Measurements from ENCODE around the gene SCNN1A.

Gene SCNN1A

GRCh38 chr12:6375269-6376078, at the start of gene SCNN1A:
Gene SCNN1A, minus strand, starts transcription at chr12:6375563. Its CDS starts 780 bp downstream, at chr12:6374783.
- H3K4me3 ChIP-seq (ENCODE audit: low read depth, low read length) = peak within 1 kb of the TSS; percentile 58
- peak; percentile 86 for DNase-seq (ENCODE audit: low read depth)
- TF ChIP-seq CTCF (IDR thresholded peaks at IDR 0.05; ENCODE audit: control insufficient read depth, extremely low read depth, insufficient read depth) = no peak

GRCh38 chr12:6424866-6425265, 49.5 kb upstream of the SCNN1A start:
- TF ChIP-seq CTCF (IDR thresholded peaks at IDR 0.05; ENCODE audit: control insufficient read depth, extremely low read depth, insufficient read depth) = no peak
- H3K4me3 ChIP-seq (ENCODE audit: low read depth, low read length) = no peak overlapping the region
- DNase-seq (ENCODE audit: low read depth) = no peak

GRCh38 chr12:6424008-6424347, 48.6 kb upstream of the SCNN1A start:
- TF ChIP-seq CTCF (IDR thresholded peaks at IDR 0.05; ENCODE audit: control insufficient read depth, extremely low read depth, insufficient read depth) = no peak
- no peak for DNase-seq (ENCODE audit: low read depth)
- H3K4me3 ChIP-seq (ENCODE audit: low read depth, low read length) = no peak overlapping the region

- H3K4me3 ChIP-seq (ENCODE audit: low read depth, low read length) = no peak overlapping the region
- peak; percentile 83 for DNase-seq (ENCODE audit: low read depth)
- peak; percentile 92 for TF ChIP-seq CTCF (IDR thresholded peaks at IDR 0.05; ENCODE audit: control insufficient read depth, extremely low read depth, insufficient read depth)
Observed at GRCh38 chr12:6423267-6424007, 48.1 kb upstream of the SCNN1A start.

GRCh38 chr12:6420364-6420763, 45.0 kb upstream of the SCNN1A start:
- no peak for TF ChIP-seq CTCF (IDR thresholded peaks at IDR 0.05; ENCODE audit: control insufficient read depth, extremely low read depth, insufficient read depth)
- H3K4me3 ChIP-seq (ENCODE audit: low read depth, low read length) = no peak overlapping the region
- no peak for DNase-seq (ENCODE audit: low read depth)

- no peak for DNase-seq (ENCODE audit: low read depth)
Observed at GRCh38 chr12:6418796-6419195, 43.4 kb upstream of the SCNN1A start.

More at GRCh38 chr12:6418796-6419195, 43.4 kb upstream of the SCNN1A start:
- no peak overlapping the region for H3K4me3 ChIP-seq (ENCODE audit: low read depth, low read length)
- TF ChIP-seq CTCF (IDR thresholded peaks at IDR 0.05; ENCODE audit: control insufficient read depth, extremely low read depth, insufficient read depth) = no peak

Data from LNCaP clone FGC (cell line).